Adrenal gland (tissue), 5 donors: ENCODE data around the gene PSMA7.

Experiments used
- POLR2A ChIP-seq, 2 donors: fragments of 450-650 bp; IDR thresholded peaks; one replicate each; pipeline ENCODE4 v1.6.1; 2017; ENCODE audit warnings: antibody characterized with exemption in 2 of 2, mild to moderate bottlenecking in 2 of 2, moderate library complexity in 1 of 2
- TF ChIP-seq, protein P1 (sequence below), 6 experiments: fragments of 450-650 bp in 4 of 6; fragments of 200-600 bp in 2 of 6; sonication (generic) in 1 of 6; IDR thresholded peaks; 1 replicate in 5 of 6; 2 replicates in 1 of 6; pipeline versions ENCODE4 v1.5.1 to v1.8.0; 2016 to 2021; ENCODE audit warnings: antibody characterized with exemption in 6 of 6, mild to moderate bottlenecking in 2 of 6, moderate library complexity in 1 of 6
- donor health status: DM: no; HTN: no; CAD: no.

GRCh38 chr20:62111148-62111547 lies 32.0 kb downstream of the PSMA7 start:
- TF ChIP-seq, protein P1, sequence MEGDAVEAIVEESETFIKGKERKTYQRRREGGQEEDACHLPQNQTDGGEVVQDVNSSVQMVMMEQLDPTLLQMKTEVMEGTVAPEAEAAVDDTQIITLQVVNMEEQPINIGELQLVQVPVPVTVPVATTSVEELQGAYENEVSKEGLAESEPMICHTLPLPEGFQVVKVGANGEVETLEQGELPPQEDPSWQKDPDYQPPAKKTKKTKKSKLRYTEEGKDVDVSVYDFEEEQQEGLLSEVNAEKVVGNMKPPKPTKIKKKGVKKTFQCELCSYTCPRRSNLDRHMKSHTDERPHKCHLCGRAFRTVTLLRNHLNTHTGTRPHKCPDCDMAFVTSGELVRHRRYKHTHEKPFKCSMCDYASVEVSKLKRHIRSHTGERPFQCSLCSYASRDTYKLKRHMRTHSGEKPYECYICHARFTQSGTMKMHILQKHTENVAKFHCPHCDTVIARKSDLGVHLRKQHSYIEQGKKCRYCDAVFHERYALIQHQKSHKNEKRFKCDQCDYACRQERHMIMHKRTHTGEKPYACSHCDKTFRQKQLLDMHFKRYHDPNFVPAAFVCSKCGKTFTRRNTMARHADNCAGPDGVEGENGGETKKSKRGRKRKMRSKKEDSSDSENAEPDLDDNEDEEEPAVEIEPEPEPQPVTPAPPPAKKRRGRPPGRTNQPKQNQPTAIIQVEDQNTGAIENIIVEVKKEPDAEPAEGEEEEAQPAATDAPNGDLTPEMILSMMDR (IDR thresholded peaks at IDR 0.05) = no peak
- no peak for TF ChIP-seq POLR2A (IDR thresholded peaks at IDR 0.05)
